Activated T-cell treated with anti-CD3 and anti-CD28 coated beads for 48 hours (primary cell): ENCODE results near the gene FAM151B.
"Not testable (repeated sequence)": the region's sequence is repeated elsewhere in the genome, so short reads cannot be mapped to it uniquely, and the experiment has no call there.

Experiments used
- DNase-seq: peaks from one replicate; pipeline ENCODE4 v3.0.0-alpha.2; 2020; ENCODE audit warnings: low read depth

Gene FAM151B

GRCh38 chr5:80503641-80504040 is 15.7 kb downstream of the FAM151B start:
- DNase-seq = no peak

- DNase-seq = no peak
Measured at GRCh38 chr5:80504833-80505232, 16.9 kb downstream of the FAM151B start.

DNA sequence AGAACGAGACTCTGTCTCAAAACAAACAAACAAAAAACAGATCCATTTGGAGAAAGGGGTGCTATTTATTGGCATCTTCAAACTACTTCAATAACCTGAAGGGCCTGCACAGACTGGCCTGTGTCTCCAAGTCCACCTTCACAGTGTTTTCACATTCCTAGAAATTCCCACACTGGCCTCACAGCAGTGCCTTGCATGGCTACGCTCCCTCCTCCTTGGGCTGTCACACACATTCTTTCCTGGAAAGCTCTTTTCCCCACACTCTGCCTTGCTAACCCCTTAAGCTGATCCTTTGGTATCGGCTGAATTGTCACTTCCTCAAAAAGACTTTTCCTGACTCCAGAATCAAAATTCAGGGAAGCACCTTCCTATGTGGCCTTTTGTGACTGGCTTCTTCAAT is 19.8 kb downstream of the FAM151B start:
- no peak for DNase-seq

GRCh38 chr5:80508844-80509243 is 20.9 kb downstream of the FAM151B start:
- no peak for DNase-seq

DNA sequence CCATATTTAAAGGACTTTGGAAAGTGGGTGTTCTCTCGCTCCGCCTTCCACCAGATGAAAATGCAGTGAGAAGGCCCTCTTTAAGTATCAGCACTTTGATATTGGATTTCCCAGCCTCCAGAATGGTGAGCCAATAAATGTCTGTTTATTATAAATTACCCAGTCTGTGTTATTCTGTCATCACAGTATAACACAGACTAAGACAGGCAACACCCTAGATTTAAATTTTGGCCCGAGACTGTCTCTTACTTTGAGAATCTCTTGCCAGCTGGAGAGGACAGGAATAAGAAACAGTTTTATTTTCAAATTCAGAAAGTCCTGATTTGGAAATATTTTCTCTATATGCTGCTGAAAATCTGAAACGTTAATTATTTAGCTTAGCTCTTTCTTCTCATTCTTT is 21.5 kb downstream of the FAM151B start:
- DNase-seq = no peak

- DNase-seq = peak; percentile 21
Measured at GRCh38 chr5:80516826-80517225, 28.9 kb downstream of the FAM151B start.

DNA sequence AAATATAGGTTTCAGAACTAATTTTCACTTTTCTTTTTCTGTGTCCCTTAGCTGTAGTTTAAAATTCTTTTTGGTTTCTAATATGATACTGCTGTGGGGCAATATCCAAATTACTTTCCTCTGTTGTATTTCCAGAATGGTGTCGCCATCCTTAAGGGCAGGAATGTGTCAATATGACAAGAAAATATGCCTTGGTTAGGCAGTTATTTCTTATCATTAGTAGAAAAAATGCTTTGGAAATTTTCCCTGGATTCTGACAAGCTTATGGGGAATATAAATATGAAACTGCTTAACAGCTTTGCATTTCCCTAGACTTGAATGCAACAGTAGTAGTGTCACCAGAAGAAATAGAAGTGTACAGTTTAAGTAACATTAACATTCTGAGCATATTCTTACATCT is 52.8 kb downstream of the FAM151B start:
- no peak for DNase-seq

DNA sequence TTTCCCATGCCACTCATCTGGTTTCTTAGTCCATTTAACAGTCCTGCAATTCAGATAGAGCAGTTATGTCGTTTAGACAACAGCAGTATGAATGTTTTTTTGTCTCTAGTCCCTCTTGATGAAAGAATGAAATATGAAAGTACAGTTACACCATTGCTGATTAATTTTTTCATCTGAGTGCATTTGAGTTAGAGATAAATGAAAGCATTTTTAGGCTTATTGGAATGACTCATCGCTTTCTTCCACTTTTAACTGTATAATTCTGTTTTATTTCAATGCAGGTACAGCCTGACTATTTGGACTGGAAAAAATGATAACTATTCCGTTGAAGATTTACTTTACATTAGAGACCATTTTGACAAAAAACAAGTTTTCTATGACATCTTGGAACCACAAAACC is 53.5 kb downstream of the FAM151B start:
- DNase-seq = no peak

DNA sequence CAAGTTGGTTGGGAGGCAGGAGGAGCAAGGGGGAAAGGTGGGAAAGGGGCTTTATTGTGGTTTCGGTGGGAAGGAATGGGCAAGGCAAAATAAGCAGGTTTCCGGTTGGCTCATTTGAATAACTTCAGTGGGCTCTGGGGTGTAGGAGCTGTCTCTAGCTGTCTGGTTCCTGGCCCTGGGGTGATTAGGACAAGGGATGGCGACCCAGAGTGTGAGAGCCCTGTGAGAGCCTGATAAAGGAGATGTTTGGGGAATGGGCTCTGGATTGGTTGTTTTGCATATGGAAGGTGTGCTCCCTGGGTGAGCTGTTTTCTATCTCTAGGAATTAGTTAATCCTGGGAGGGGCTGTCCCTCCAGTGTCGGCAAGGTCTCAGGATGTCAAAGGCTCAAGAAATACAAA is 66.7 kb downstream of the FAM151B start:
- no peak for DNase-seq

DNA sequence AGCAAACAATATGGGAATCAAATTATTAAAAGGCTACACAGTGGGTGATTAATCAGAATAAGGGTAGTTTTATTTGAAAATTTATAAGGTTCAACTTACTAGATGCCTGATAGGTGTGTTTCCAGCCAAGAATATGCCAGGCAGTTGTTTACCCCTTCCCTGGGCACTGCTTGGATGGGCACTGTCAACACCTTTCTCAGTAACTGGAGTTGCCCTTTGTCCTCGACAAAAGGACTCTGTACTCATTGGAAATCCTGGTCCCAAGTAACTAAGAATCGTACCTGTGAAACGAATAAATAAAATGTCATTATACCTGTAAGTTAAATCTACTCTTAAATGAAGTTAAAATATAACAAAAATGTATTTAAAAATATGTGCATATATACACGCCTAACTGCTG is 67.2 kb downstream of the FAM151B start:
- DNase-seq = no peak

DNA sequence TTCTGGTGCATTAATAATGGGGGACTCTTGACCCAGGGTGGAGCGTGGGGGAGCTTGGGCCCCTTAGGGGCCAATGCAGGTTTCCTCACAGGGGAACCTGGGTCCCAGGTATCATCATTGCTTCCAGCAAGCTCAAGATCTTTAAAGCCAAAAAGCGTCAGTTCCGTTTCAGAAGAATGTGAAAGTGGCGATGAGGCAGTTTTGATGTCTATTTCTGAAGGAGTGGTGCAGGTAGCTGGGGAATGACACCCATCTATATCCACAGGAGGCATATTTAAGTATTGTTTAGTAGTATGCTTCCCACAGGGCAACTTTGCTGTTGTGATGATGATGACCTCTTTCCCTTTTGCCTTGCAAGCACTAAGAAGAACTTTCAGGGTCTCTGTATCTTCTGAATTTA is 71.3 kb downstream of the FAM151B start:
- DNase-seq = no peak

DNA sequence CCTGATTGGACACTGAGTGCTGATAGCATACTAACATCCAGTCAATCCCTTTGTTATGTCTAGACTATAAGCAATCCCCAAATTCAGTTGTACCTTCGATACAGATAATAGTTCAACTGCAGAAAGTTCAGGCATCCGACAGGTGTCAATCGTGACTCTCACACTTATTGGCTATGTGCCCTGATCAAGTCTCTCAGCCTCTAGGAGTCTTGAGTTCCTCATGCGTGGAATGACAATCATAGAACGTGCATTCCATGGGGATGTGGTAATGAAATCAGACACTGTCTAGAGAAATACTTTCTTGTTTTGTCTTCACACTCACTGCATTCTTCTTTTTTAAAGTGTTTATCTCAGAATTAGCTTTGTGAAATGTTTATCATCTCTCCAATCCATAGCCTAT is 77.4 kb downstream of the FAM151B start:
- DNase-seq = no peak

GRCh38 chr5:80566711-80567259 is 78.9 kb downstream of the FAM151B start:
- no peak for DNase-seq

DNA sequence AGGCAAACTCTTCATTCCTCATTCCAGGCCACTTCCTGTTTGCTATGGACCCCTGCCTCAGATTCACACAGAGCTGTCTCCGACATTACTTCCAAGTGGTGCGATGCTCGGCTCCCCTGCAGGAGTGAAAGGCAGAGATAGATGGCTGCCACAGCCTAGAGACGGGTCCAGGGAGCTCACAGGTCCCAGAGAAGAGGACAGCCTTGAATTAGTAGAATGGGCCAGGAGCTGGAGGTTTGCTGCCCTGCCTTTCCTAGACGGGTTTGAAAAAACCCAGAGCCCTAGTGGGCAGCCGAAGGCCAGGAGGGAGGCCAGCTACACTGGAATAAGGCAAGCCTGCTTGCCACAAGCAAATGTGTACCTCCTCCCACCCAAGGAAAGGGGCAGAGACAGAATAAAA is 80.4 kb downstream of the FAM151B start:
- no peak for DNase-seq

GRCh38 chr5:80569086-80569960 is 81.4 kb downstream of the FAM151B start:
- no peak for DNase-seq

DNA sequence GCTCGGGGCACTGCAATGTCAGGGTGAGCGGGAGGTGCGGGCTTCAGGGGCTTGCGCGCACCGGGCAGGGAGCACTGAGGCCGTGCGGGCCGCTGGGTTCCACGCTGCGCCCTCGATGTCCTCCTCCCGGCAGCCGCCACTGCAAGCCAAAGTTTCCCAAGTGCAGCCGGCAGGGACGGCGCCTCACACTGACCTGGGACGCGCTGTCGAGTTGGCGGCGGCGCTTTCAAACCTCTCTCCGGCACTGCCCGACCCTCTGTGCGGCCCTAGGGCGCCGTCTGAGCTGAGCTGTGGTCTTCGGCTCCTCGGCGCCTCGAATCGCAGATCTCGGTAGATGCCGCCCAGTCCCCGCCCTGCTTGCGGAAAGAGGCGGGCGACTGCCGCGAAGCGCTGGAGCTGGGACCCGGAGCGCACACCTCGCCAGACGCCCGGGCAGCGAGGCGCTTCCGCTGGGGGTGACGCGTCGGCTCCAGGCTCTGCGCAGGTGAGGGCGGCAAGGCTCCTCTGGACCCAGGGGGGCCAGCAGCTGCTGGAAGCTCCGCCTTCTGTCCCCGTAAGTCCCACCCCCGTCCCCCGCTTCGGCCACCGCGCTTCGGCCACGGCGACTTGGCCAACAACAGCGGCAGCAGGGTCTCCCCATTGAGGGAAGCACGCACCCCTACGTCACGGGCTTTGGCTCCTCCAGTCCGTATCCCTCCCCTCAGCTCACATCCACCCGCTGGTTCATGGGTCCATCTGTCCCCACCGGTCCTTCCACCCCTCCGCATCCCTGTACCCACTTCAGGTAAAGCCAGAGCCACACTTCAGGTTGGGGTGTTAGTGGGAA is 82.3 kb downstream of the FAM151B start, which contains the start of gene ANKRD34B:
TSS of gene ANKRD34B (minus strand) at position 320 of the 826 bp plus-strand sequence. CDS start 10,261 bp downstream, outside the sequence.
- DNase-seq = peak; percentile 52

DNA sequence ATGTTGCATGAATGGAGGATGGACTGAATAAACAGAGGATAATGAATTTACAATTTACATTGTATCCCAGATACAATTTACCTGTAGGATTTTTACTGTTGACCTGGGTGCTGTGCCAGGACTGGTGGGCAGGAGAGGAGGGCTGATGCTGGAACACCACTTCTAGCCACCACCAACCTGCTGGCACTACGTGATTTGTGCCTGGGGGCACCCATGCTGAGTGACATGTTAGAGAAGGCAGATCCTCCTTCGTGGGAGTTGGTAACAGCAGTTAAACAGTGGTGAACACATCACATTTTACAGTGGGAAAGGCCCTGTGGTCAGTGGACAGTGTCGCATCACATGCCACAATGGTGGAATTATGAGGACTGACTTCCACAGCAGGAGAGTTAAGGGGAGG is 85.2 kb downstream of the FAM151B start:
- no peak for DNase-seq

- no peak for DNase-seq
Measured at GRCh38 chr5:80576383-80576782, 88.5 kb downstream of the FAM151B start.

GRCh38 chr5:80577707-80578106 is 89.8 kb downstream of the FAM151B start:
- no peak for DNase-seq

- no peak for DNase-seq
Measured at GRCh38 chr5:80579050-80579449, 91.2 kb downstream of the FAM151B start.

DNA sequence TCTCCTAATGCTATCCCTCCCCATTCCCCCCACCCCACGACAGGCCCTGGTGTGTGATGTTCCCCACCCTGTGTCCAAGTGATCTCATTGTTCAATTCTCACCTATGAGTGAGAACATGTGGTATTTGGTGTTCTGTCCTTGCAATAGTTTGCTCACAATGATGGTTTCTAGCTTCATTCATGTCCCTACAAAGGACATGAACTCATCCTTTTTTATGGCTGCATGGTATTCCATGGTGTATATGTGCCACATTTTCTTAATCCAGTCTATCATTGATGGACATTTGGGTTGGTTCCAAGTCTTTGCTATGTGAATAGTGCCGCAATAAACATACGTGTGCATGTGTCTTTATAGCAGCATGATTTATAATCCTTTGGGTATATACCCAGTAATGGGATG is 92.4 kb downstream of the FAM151B start:
- not testable (repeated sequence) for DNase-seq

GRCh38 chr5:80584770-80585169 is 96.9 kb downstream of the FAM151B start:
- DNase-seq = no peak
